Neural crest cell (in vitro differentiated cells): ENCODE results near the gene CAB39. TPM values are rescaled to one million over a fixed set of nuclear protein-coding genes. Genes with fewer than 3 reads are reported as not detected.

Experiments used
- DNase-seq: peaks from one replicate; pipeline ENCODE4 v3.0.0; 2021; ENCODE audit warnings: low read depth, mixed read lengths, low spot score
- H3K27ac Mint-ChIP-seq: one replicate; pipeline ENCODE4 v1.8.0; 2021; ENCODE audit warnings: mild to moderate bottlenecking, mixed read lengths; ENCODE audit not compliant: unreplicated experiment
- H3K27me3 Mint-ChIP-seq: 2 replicates; pipeline ENCODE4 v1.8.0; 2021; ENCODE audit warnings: low read depth, mild to moderate bottlenecking, mixed read lengths
- H3K36me3 Mint-ChIP-seq: 2 replicates; pipeline ENCODE4 v1.8.0; 2021; ENCODE audit warnings: low read depth, mild to moderate bottlenecking, mixed read lengths
- H3K4me1 Mint-ChIP-seq: 2 replicates; pipeline ENCODE4 v1.8.0; 2021; ENCODE audit warnings: mixed read lengths
- H3K4me3 Mint-ChIP-seq: one replicate; pipeline ENCODE4 v1.8.0; 2021; ENCODE audit warnings: mild to moderate bottlenecking, mixed read lengths
- H3K9me3 Mint-ChIP-seq: 2 replicates; pipeline ENCODE4 v1.8.0; 2021; ENCODE audit warnings: mixed read lengths
- CTCF ChIP-seq: fragments of 200-600 bp; sonication (generic); conservative IDR thresholded peaks from 2 replicates; pipeline ENCODE4 v1.5.0; 2021; ENCODE audit warnings: antibody characterized with exemption, mild to moderate bottlenecking
- total RNA-seq: library from RNA; stranded (reverse); gene quantifications from 2 replicates; pipeline ENCODE4 v1.2.1, GENCODE V29; 2021

The CAB39 gene
- total RNA-seq, 1 donor from 2014 or later = 40.6 TPM

- peak overlapping the region; percentile 96 for H3K4me3 Mint-ChIP-seq
- peaks cover 37% of the 10 kb centered on the region for H3K4me1 Mint-ChIP-seq
- H3K27me3 Mint-ChIP-seq = peaks cover 9% of the 10 kb centered on the region
- peaks cover 2% of the 10 kb centered on the region for H3K36me3 Mint-ChIP-seq
- no peak for DNase-seq
- H3K27ac Mint-ChIP-seq = peak overlapping the region; percentile 95
- TF ChIP-seq CTCF = no peak
- no peaks in the 10 kb centered on the region for H3K9me3 Mint-ChIP-seq
Observed at GRCh38 chr2:230714136-230714480, 1.5 kb downstream of the CAB39 start.

- H3K9me3 Mint-ChIP-seq = no peaks in the 10 kb centered on the region
- no peak for DNase-seq
- peak overlapping the region; percentile 85 for H3K4me3 Mint-ChIP-seq
- TF ChIP-seq CTCF = no peak
- peak overlapping the region; percentile 72 for H3K27ac Mint-ChIP-seq
- H3K36me3 Mint-ChIP-seq = peaks cover 2% of the 10 kb centered on the region
- peaks cover 1% of the 10 kb centered on the region for H3K27me3 Mint-ChIP-seq
- H3K4me1 Mint-ChIP-seq = peaks cover 37% of the 10 kb centered on the region
Observed at GRCh38 chr2:230715201-230715600, 2.6 kb downstream of the CAB39 start.

- no peak for TF ChIP-seq CTCF
- Mint-ChIP-seq H3K9me3 (no peaks in the 10 kb centered on the region), H3K4me3 (no peak overlapping the region), H3K4me1 (peaks cover 37% of the 10 kb centered on the region), H3K36me3 (peaks cover 4% of the 10 kb centered on the region), H3K27ac (no peak overlapping the region), H3K27me3 (no peaks in the 10 kb centered on the region)
- DNase-seq = no peak
Observed at GRCh38 chr2:230716588-230716987, 3.9 kb downstream of the CAB39 start.

- Mint-ChIP-seq H3K36me3 (peaks cover 4% of the 10 kb centered on the region), H3K27me3 (no peaks in the 10 kb centered on the region), H3K4me1 (peaks cover 32% of the 10 kb centered on the region), H3K9me3 (no peaks in the 10 kb centered on the region), H3K4me3 (no peak overlapping the region), H3K27ac (no peak overlapping the region)
- no peak for TF ChIP-seq CTCF
- DNase-seq = no peak
Observed at GRCh38 chr2:230717600-230717999, 5.0 kb downstream of the CAB39 start.

- H3K4me1 Mint-ChIP-seq = peaks cover 24% of the 10 kb centered on the region
- no peak overlapping the region for H3K27ac Mint-ChIP-seq
Observed at GRCh38 chr2:230719340-230719739, 6.7 kb downstream of the CAB39 start.

More at GRCh38 chr2:230719340-230719739, 6.7 kb downstream of the CAB39 start:
- no peak for DNase-seq
- Mint-ChIP-seq H3K4me3 (no peak overlapping the region), H3K9me3 (no peaks in the 10 kb centered on the region), H3K36me3 (peaks cover 4% of the 10 kb centered on the region), H3K27me3 (no peaks in the 10 kb centered on the region)
- no peak for TF ChIP-seq CTCF
